Measurements from ENCODE around the gene ACSS1. TPM values are rescaled to one million over a fixed set of nuclear protein-coding genes. Genes with fewer than 3 reads are reported as not detected.

Gene ACSS1
- total RNA-seq, 4 donors from 2014 or later = 33.7 to 42.3 (median 38.4) TPM

GRCh38 chr20:25033924-25034300 is 24.0 kb downstream of the ACSS1 start:
- H3K4me3 ChIP-seq (ENCODE audit: low read depth, poor library complexity, severe bottlenecking) = no peak overlapping the region
- TF ChIP-seq CTCF (IDR thresholded peaks at IDR 0.05) (no peak), POLR2A (IDR thresholded peaks at IDR 0.05) (no peak)
- WGBS, 2 donors = 58 to 59% methylated on average over 3 of the region's 3 CpGs
- no peak for DNase-seq (ENCODE audit: low spot score in 2 of 2)
- intact Hi-C loops (cut with DNase I; ENCODE audit: low total_unique reads) = no loop called here

GRCh38 chr20:25033265-25033923 is 24.5 kb downstream of the ACSS1 start:
- no peak overlapping the region for H3K4me3 ChIP-seq (ENCODE audit: low read depth, poor library complexity, severe bottlenecking)
- TF ChIP-seq POLR2A (IDR thresholded peaks at IDR 0.05) (no peak), CTCF (IDR thresholded peaks at IDR 0.05) (no peak)
- 56 to 63% methylated on average over 6 of the region's 6 CpGs for WGBS, 2 donors
- DNase-seq (ENCODE audit: low spot score in 2 of 2) = no peak
- intact Hi-C loops (cut with DNase I; ENCODE audit: low total_unique reads) = no loop called here

- WGBS, 2 donors = 45 to 57% methylated on average over 26 to 29 of the region's 29 CpGs
- DNase-seq (ENCODE audit: low spot score in 2 of 2) = no peak
- H3K4me3 ChIP-seq (ENCODE audit: low read depth, poor library complexity, severe bottlenecking) = no peak overlapping the region
- intact Hi-C loops (cut with DNase I; ENCODE audit: low total_unique reads) = no loop called here
- no peak for TF ChIP-seq POLR2A (IDR thresholded peaks at IDR 0.05)
- no peak for TF ChIP-seq CTCF (IDR thresholded peaks at IDR 0.05)
These were observed 25.3 kb downstream of the ACSS1 start for GRCh38 chr20:25032478-25033264.

GRCh38 chr20:25032065-25032477 is 25.9 kb downstream of the ACSS1 start:
- TF ChIP-seq POLR2A (IDR thresholded peaks at IDR 0.05) (no peak), CTCF (IDR thresholded peaks at IDR 0.05) (no peak)

GRCh38 chr20:25031241-25031640 is 26.7 kb downstream of the ACSS1 start:
- TF ChIP-seq CTCF (IDR thresholded peaks at IDR 0.05) (no peak), POLR2A (IDR thresholded peaks at IDR 0.05) (no peak)
- intact Hi-C loops (cut with DNase I; ENCODE audit: low total_unique reads) = no loop called here
- H3K4me3 ChIP-seq (ENCODE audit: low read depth, poor library complexity, severe bottlenecking) = no peak overlapping the region
- no peak for DNase-seq (ENCODE audit: low spot score in 2 of 2)
- 94 to 97% methylated on average over 3 of the region's 3 CpGs for WGBS, 2 donors

More at GRCh38 chr20:25032065-25032477, 25.9 kb downstream of the ACSS1 start:
- 90 to 93% methylated on average over 15 to 16 of the region's 16 CpGs for WGBS, 2 donors
- intact Hi-C loops (cut with DNase I; ENCODE audit: low total_unique reads) = no loop called here
- no peak for DNase-seq (ENCODE audit: low spot score in 2 of 2)
- no peak overlapping the region for H3K4me3 ChIP-seq (ENCODE audit: low read depth, poor library complexity, severe bottlenecking)
